Ovary (tissue), 9 donors: ENCODE results near the gene UPF2. TPM values are rescaled to one million over a fixed set of nuclear protein-coding genes. Genes with fewer than 3 reads are reported as not detected.

Source experiments
- DNase-seq, 5 donors: peaks; one replicate each; pipeline ENCODE4 v3.0.0-alpha.2; 2019 to 2020
- H3K27ac ChIP-seq, 2 donors: fragments of 200-600 bp; one replicate each; pipeline versions ENCODE4 v1.5.1 to v1.8.0; 2019 to 2022
- H3K27me3 ChIP-seq: fragments of 200-600 bp; one replicate; pipeline ENCODE4 v1.8.0; 2022
- H3K36me3 ChIP-seq: fragments of 200-600 bp; sonication (generic); one replicate; pipeline ENCODE4 v1.5.1; 2019
- H3K4me1 ChIP-seq: one replicate; pipeline ENCODE4 v1.8.1; 2013; ENCODE audit warnings: mild to moderate bottlenecking, moderate library complexity; ENCODE audit not compliant: insufficient read depth
- H3K4me3 ChIP-seq: fragments of 200-600 bp; sonication (generic); one replicate; pipeline ENCODE4 v1.5.1; 2017
- H3K9me3 ChIP-seq, 2 donors: fragments of 200-600 bp in 1 of 2; sonication (generic) in 1 of 2; one replicate each; pipeline versions ENCODE4 v1.5.1 to v1.8.1; 2013 to 2019; ENCODE audit warnings: mild to moderate bottlenecking in 1 of 2, moderate library complexity in 1 of 2
- EP300 ChIP-seq: sonication (generic); formaldehyde crosslinking; IDR thresholded peaks from one replicate; pipeline ENCODE4 v1.6.1; 2017; ENCODE audit warnings: antibody characterized with exemption
- POLR2A ChIP-seq: fragments of 450-650 bp; IDR thresholded peaks from one replicate; pipeline ENCODE4 v1.6.1; 2017; ENCODE audit warnings: antibody characterized with exemption, mild to moderate bottlenecking, moderate library complexity
- WGBS, 3 donors: extraction: QIAGEN DNeasy Blood & Tissue Kit in 1 of 3; methylation state at CpG; one replicate each; pipeline versions ENCODE4 v1.1.5 to v1.1.7; 2013 to 2017; 5-methylcytosine and 5-hydroxymethylcytosine counted together
- intact Hi-C, 4 donors: fragments of 100-400 bp; cut with DNase I; formaldehyde crosslinking; loops; one replicate each; pipeline versions ENCODE4 v1.11.0 to v1.15.1; 2022 to 2023
- polyA plus RNA-seq, 2 donors: library from polyadenylated mRNA; stranded (reverse); fragments of 200-250 nt in 1 of 2; fragments of 350-450 nt in 1 of 2; fragmentation: Illumina TruSeq in 1 of 2; extraction: RNeasy Lipid Tissue Mini Kit (QIAGEN cat#74804) in 1 of 2; gene quantifications; one replicate each; pipeline ENCODE4 v1.2.3, GENCODE V29; 2013 to 2014
- total RNA-seq, 7 donors: library from RNA; depleted of rRNA in 2 of 7; stranded (reverse); fragments of >200 nt in 2 of 7; fragmentation: NEBNext Ultra II Directional in 3 of 7; extraction: Animal tissue kit (Norgen Biotek cat#: 25700) in 3 of 7; gene quantifications; one replicate each; pipeline versions ENCODE4 v1.1.0 to v1.2.4, GENCODE V29; 2016 to 2023
- TF ChIP-seq, protein P1 (sequence below), 3 donors: fragments of 450-650 bp in 2 of 3; fragments of 200-600 bp in 1 of 3; IDR thresholded peaks; one replicate each; pipeline versions ENCODE4 v1.5.1 to v1.8.0; 2016 to 2022; ENCODE audit warnings: antibody characterized with exemption in 3 of 3, mild to moderate bottlenecking in 1 of 3
- donor health status: DM: no; HTN: no; CAD: no; lungs with moderate emphysema.
- donor health status: DM: no; HTN: no; CAD: no.
- donor health status: Bipolar disorder and iron deficiency.
- donor health status: DM: yes; HTN: yes; CAD: no.
- donor health status: DM: no; HTN: no; CAD: no.
- donor health status: DM: yes; HTN: yes; CAD: no.

Gene UPF2
- total and polyA plus RNA-seq, 9 donors = 12.5 to 22.9 (median 19.6) TPM

DNA sequence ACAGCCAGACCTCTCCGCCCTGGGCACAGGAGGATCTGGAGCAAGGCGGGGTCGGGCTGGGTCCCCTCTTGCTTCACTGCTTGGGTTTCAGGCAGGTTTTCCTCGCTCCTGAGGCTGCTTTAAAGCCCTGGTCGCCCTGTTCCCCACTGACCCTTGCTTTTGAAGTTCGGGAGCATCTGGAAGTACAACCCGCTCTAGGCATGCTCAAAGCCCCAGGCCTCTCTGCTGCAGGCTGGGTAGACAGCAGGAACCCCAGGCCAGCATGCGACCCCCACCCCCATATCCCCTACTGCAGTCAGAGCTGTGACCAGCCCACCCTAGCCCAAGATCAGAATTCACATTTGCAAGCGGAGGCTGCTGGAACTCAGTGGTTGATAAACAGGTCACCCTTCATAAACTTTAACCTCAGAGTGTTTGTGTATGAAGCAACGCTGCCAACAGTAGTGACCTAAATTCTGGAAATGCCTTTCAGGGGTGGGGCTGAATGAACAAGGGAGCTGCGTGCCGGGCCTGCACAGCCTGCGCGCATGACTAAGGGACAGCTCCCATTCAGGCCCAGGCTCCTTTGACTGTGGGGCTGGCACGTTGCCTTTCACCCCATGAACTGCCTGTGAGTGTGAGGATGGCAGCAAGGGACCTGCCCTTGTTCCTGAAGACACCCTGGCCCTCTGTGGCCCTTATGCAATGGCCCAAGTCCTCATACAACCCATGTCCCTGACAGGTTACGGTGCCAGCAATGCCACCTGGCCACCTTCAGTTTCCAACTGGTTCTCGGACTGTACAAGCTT is 166.9 kb downstream of the UPF2 start:
- Histone ChIP-seq H3K36me3 (no peaks in the 10 kb centered on the region), H3K27ac (no peak overlapping the region), H3K4me3 (no peak overlapping the region), H3K27me3 (no peaks in the 10 kb centered on the region), H3K4me1 (peaks cover 3% of the 10 kb centered on the region), H3K9me3 (no peaks in the 10 kb centered on the region)
- 51 to 58% (median 57%) methylated on average over 17 of the region's 17 CpGs for WGBS, 3 donors
- TF ChIP-seq EP300 (no peak), POLR2A (no peak)
- TF ChIP-seq, protein P1, sequence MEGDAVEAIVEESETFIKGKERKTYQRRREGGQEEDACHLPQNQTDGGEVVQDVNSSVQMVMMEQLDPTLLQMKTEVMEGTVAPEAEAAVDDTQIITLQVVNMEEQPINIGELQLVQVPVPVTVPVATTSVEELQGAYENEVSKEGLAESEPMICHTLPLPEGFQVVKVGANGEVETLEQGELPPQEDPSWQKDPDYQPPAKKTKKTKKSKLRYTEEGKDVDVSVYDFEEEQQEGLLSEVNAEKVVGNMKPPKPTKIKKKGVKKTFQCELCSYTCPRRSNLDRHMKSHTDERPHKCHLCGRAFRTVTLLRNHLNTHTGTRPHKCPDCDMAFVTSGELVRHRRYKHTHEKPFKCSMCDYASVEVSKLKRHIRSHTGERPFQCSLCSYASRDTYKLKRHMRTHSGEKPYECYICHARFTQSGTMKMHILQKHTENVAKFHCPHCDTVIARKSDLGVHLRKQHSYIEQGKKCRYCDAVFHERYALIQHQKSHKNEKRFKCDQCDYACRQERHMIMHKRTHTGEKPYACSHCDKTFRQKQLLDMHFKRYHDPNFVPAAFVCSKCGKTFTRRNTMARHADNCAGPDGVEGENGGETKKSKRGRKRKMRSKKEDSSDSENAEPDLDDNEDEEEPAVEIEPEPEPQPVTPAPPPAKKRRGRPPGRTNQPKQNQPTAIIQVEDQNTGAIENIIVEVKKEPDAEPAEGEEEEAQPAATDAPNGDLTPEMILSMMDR (IDR thresholded peaks at IDR 0.05) = no peak
- peak; percentile 36 to 77 (median 56) for DNase-seq
- intact Hi-C loops = no loop called here

DNA sequence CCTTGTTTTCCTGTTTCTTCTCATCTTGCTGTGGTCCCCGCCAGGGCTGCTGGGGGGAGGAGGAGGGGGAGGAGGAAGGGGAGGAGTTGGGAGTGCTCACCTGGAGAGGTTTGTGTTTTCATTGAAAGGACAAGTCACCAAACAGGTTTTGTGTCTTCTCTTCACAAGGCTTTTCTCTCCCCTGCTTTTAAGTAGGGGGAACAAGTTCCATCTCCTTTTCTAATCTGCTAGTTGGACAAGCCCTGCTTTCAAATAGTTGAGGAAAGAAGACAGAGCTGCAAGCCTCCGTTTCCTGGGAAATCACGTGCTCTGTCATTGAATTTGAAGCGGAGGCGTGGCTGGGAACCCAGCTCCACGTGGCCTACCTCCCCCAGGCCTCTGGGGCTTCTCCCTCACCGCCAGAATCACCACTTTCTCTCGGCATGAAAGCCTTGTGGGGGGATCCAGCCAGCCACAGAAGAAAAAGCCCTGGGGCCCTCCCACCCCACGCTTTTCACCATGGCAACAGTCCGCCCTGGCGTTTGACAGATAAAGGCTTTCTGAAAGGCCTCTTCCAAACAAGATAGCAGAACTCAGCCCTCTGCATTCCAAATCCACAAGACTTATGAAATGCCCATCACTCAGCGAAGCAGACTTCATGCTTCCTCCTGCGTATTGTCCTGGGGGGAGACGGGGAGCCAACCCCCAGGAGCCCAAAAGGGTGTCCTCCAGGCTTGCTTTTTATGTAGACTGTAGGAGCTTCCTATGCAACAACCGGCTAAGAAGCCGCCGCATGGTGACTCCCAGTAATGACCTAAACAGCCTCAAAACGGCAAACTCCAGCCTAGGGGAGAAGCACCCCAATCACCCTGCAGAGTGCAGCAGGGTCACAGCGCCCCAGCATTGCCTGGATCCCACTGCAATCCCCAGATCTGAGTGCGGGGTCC is 167.8 kb downstream of the UPF2 start:
- WGBS, 3 donors = 13 to 18% (median 14%) methylated on average over 20 of the region's 20 CpGs
- Histone ChIP-seq H3K36me3 (no peaks in the 10 kb centered on the region), H3K27ac (peak overlapping the region in 1 of 2 donors; percentile 38), H3K4me1 (peaks cover 3% of the 10 kb centered on the region), H3K4me3 (no peak overlapping the region), H3K27me3 (no peaks in the 10 kb centered on the region), H3K9me3 (no peaks in the 10 kb centered on the region)
- intact Hi-C loops = no loop called here
- peak; percentile 54 to 71 (median 67) for DNase-seq
- no peak for TF ChIP-seq POLR2A
- TF ChIP-seq EP300 = no peak
- TF ChIP-seq, protein P1 (IDR thresholded peaks at IDR 0.05) = no peak

DNA sequence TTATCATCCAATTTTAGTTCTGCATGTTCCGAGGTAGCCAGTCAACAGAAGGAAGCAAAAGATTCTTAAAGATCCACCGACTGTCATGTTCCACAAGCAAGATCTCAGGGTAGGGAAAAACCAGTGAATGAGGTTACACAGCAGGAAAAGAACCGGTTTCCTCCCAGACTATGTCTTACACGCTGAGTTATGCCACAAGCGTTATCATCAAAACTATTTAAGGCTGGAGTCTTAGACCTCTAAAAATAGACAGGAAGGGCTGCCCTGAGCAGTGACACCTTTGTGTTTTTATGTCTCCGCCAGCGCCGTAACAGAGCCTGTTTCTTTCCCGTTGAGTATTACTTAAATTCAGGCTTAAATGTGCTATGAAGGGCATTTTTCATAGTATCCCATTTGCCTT is 171.1 kb downstream of the UPF2 start:
- Histone ChIP-seq H3K9me3 (no peaks in the 10 kb centered on the region), H3K27me3 (no peaks in the 10 kb centered on the region), H3K4me3 (no peak overlapping the region), H3K4me1 (peaks cover 3% of the 10 kb centered on the region), H3K27ac (no peak overlapping the region), H3K36me3 (no peaks in the 10 kb centered on the region)
- DNase-seq = no peak
- intact Hi-C loops = no loop called here
- 59 to 65% (median 64%) methylated on average over 9 of the region's 9 CpGs for WGBS, 3 donors
- TF ChIP-seq, protein P1 (IDR thresholded peaks at IDR 0.05) = no peak
- TF ChIP-seq EP300 = no peak

DNA sequence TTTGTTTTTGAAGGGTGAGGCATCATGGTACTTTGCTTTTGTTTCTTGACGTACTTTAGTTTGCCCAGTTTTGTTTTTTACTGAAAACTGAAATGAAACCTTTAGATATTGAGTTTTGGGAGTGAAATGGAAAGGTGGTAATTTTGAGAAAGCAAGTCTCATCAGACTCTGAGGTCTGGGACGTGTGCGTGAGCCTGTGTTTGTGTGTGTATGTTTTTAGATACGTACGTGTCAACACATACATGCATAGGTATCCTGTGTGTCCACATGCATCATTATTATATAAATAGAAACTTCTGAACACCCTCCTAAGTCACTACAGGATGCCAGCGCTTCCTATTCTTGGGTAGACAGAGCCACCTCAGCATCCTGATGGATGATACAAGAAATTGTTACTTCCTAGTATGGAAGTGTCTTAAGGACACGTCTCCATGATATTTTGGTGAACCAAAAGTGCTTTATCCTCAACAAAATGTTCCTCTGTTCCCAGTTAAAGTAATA is 171.7 kb downstream of the UPF2 start:
- DNase-seq = no peak
- TF ChIP-seq EP300 (no peak), POLR2A (no peak)
- TF ChIP-seq, protein P1 (IDR thresholded peaks at IDR 0.05) = no peak
- no peaks in the 10 kb centered on the region for H3K36me3 ChIP-seq
- H3K4me1 ChIP-seq = peaks cover 3% of the 10 kb centered on the region
- no peak overlapping the region for H3K4me3 ChIP-seq
- no peaks in the 10 kb centered on the region for H3K9me3 ChIP-seq
- 88 to 90% (median 90%) methylated on average over 7 of the region's 7 CpGs for WGBS, 3 donors
- intact Hi-C loops = no loop called here
- H3K27ac ChIP-seq = no peak overlapping the region
- H3K27me3 ChIP-seq = no peaks in the 10 kb centered on the region
